Right hindlimb (tissue), 1 donor: ENCODE measurements around the gene STX10.

Experiments
- DNase-seq: peaks from one replicate; pipeline ENCODE4 v3.0.0-alpha.2; 2018

The STX10 gene

GRCh38 chr19:13138916-13139198, 11.3 kb downstream of the STX10 start:
- DNase-seq = no peak

- no peak for DNase-seq
Observed at GRCh38 chr19:13138171-13138915, 11.8 kb downstream of the STX10 start.

GRCh38 chr19:13137290-13137794, 12.8 kb downstream of the STX10 start:
- no peak for DNase-seq

GRCh38 chr19:13135068-13136062, 14.8 kb downstream of the STX10 start:
- no peak for DNase-seq

GRCh38 chr19:13134626-13135025, 15.5 kb downstream of the STX10 start:
- DNase-seq = no peak

- no peak for DNase-seq
Observed at GRCh38 chr19:13133241-13133870, 16.8 kb downstream of the STX10 start.

- DNase-seq = no peak
Observed at GRCh38 chr19:13132471-13133180, 17.5 kb downstream of the STX10 start.

- DNase-seq = no peak
Observed at GRCh38 chr19:13130886-13131490, 19.2 kb downstream of the STX10 start.

- DNase-seq = no peak
Observed at GRCh38 chr19:13129384-13129783, 20.8 kb downstream of the STX10 start.

- no peak for DNase-seq
Observed at GRCh38 chr19:13128583-13128982, 21.6 kb downstream of the STX10 start.

GRCh38 chr19:13127811-13128575, 22.2 kb downstream of the STX10 start:
- DNase-seq = no peak

GRCh38 chr19:13127051-13127450, 23.1 kb downstream of the STX10 start:
- no peak for DNase-seq

- no peak for DNase-seq
Observed at GRCh38 chr19:13122980-13123957, 26.9 kb downstream of the STX10 start.

GRCh38 chr19:13122275-13122878, 27.8 kb downstream of the STX10 start:
- no peak for DNase-seq

- no peak for DNase-seq
Observed at GRCh38 chr19:13121551-13122274, 28.5 kb downstream of the STX10 start.

- no peak for DNase-seq
Observed at GRCh38 chr19:13120817-13121216, 29.4 kb downstream of the STX10 start.

GRCh38 chr19:13120031-13120430, 30.1 kb downstream of the STX10 start:
- DNase-seq = no peak

GRCh38 chr19:13119627-13120026, 30.5 kb downstream of the STX10 start:
- no peak for DNase-seq
